Thyroid gland (tissue), 4 donors: ENCODE results near the gene LGALS16. TPM values are rescaled to one million over a fixed set of nuclear protein-coding genes. Genes with fewer than 3 reads are reported as not detected.
"Not testable (repeated sequence)": the region's sequence is repeated elsewhere in the genome, so short reads cannot be mapped to it uniquely, and the experiment has no call there.

Experiments
- DNase-seq, 2 donors: peaks; one replicate each; pipeline ENCODE4 v3.0.0-alpha.2; 2019
- H3K27ac ChIP-seq, 3 donors: fragments of 200-600 bp; sonication (generic); 1 replicate in 2 of 3; 2 replicates in 1 of 3; pipeline ENCODE4 v1.5.1; 2016 to 2019; ENCODE audit warnings: mild to moderate bottlenecking in 1 of 3, moderate library complexity in 1 of 3
- H3K27me3 ChIP-seq: fragments of 200-600 bp; sonication (generic); one replicate; pipeline ENCODE4 v1.5.1; 2019
- H3K36me3 ChIP-seq, 2 donors: fragments of 200-600 bp; sonication (generic); one replicate each; pipeline ENCODE4 v1.5.1; 2016 to 2019
- H3K4me1 ChIP-seq, 2 donors: fragments of 200-600 bp; sonication (generic); one replicate each; pipeline ENCODE4 v1.5.1; 2017 to 2019
- H3K4me3 ChIP-seq, 3 donors: fragments of 200-600 bp; sonication (generic); replicated peaks in 1 of 3; 1 replicate in 2 of 3; 2 replicates in 1 of 3; pipeline ENCODE4 v1.5.1; 2016; ENCODE audit warnings: mild to moderate bottlenecking in 1 of 3
- H3K9me3 ChIP-seq: fragments of 200-600 bp; sonication (generic); one replicate; pipeline ENCODE4 v1.5.1; 2017
- POLR2A ChIP-seq, 2 donors: fragments of 450-650 bp; IDR thresholded peaks; one replicate each; pipeline ENCODE4 v1.6.1; 2017; ENCODE audit warnings: antibody characterized with exemption in 2 of 2, mild to moderate bottlenecking in 2 of 2, moderate library complexity in 1 of 2
- WGBS, 2 donors: methylation state at CpG; one replicate each; pipeline ENCODE4 v1.1.5; 2017; 5-methylcytosine and 5-hydroxymethylcytosine counted together
- intact Hi-C: fragments of 100-400 bp; cut with DNase I; formaldehyde crosslinking; loops from one replicate; pipeline ENCODE4 v1.15.1; 2023
- total RNA-seq, 4 donors: library from RNA; depleted of rRNA; stranded (reverse); fragments of >200 nt; gene quantifications; one replicate each; pipeline ENCODE4 v1.2.3, GENCODE V29; 2016
- TF ChIP-seq, protein P1 (sequence below), 6 experiments: fragments of 200-600 bp in 3 of 6; fragments of 450-650 bp in 3 of 6; sonication (generic) in 3 of 6; IDR thresholded peaks; one replicate each; pipeline ENCODE4 v1.5.1; 2016 to 2019; ENCODE audit warnings: antibody characterized with exemption in 6 of 6, mild to moderate bottlenecking in 2 of 6, inconsistent platforms in 1 of 6, moderate library complexity in 1 of 6

LGALS16 gene
- total RNA-seq, 4 donors from 2014 or later, result not detected

DNA sequence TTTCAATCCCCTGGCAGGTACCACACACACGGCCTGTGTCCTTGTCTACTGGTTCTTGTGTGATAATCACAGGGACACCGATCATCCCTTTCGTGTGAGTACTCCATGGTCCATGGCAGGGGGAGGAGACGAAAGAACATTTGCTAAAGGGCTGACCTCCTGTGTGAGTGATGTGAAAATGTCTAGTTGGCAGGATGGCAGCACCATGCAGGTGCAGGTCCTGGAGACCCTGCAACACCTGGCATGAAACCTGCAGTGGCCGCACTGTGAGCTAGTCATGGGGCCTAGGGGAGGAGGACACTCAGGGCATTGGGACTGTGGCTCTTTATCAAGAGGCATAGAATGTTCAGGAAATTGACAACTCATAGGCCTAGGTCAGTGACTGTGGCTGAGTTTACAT is 25.7 kb downstream of the LGALS16 start:
- no peak overlapping the region for H3K27ac ChIP-seq

DNA sequence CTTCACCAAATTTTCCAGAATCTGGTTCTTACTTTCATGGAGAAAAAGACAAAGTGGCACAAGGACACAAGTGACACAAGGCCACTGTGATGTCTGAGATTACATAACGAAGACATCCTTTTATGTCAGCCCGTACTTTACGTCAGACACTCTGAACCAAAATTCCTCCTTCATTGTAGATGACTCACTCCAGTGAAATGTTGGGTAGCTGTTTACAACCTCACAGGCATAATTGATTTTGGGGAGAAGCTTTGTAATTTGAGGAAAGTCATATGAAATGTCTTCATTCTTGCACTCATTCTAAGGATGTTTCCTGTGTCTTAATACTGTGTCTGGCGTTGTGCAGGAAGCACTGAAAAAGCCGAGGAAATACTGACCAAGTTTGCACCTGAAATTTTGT is 28.6 kb downstream of the LGALS16 start:
- intact Hi-C loops, result no loop called here
- no peak for DNase-seq
- no peak overlapping the region for H3K27ac ChIP-seq
- H3K36me3 ChIP-seq, result no peaks in the 10 kb centered on the region
- no peaks in the 10 kb centered on the region for H3K9me3 ChIP-seq
- TF ChIP-seq, protein P1, sequence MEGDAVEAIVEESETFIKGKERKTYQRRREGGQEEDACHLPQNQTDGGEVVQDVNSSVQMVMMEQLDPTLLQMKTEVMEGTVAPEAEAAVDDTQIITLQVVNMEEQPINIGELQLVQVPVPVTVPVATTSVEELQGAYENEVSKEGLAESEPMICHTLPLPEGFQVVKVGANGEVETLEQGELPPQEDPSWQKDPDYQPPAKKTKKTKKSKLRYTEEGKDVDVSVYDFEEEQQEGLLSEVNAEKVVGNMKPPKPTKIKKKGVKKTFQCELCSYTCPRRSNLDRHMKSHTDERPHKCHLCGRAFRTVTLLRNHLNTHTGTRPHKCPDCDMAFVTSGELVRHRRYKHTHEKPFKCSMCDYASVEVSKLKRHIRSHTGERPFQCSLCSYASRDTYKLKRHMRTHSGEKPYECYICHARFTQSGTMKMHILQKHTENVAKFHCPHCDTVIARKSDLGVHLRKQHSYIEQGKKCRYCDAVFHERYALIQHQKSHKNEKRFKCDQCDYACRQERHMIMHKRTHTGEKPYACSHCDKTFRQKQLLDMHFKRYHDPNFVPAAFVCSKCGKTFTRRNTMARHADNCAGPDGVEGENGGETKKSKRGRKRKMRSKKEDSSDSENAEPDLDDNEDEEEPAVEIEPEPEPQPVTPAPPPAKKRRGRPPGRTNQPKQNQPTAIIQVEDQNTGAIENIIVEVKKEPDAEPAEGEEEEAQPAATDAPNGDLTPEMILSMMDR (IDR thresholded peaks at IDR 0.05), result no peak
- no peak for TF ChIP-seq POLR2A (IDR thresholded peaks at IDR 0.05)
- peaks cover 0 to 2% of the 10 kb centered on the region in 2 donors for H3K4me1 ChIP-seq
- WGBS, 2 donors, result 81 to 84% methylated on average over 5 of the region's 5 CpGs
- H3K27me3 ChIP-seq, result no peaks in the 10 kb centered on the region
- no peak overlapping the region for H3K4me3 ChIP-seq

More for the DNA sequence above, 25.7 kb downstream of the LGALS16 start:
- TF ChIP-seq POLR2A (IDR thresholded peaks at IDR 0.05), result no peak
- TF ChIP-seq, protein P1 (IDR thresholded peaks at IDR 0.05), result no peak
- Histone ChIP-seq H3K27me3 (no peaks in the 10 kb centered on the region), H3K36me3 (no peaks in the 10 kb centered on the region), H3K4me3 (no peak overlapping the region), H3K4me1 (peaks cover 0 to 10% of the 10 kb centered on the region in 2 donors), H3K9me3 (no peaks in the 10 kb centered on the region)
- intact Hi-C loops, result no loop called here
- 91 to 94% methylated on average over 5 of the region's 5 CpGs for WGBS, 2 donors
- DNase-seq, result no peak

DNA sequence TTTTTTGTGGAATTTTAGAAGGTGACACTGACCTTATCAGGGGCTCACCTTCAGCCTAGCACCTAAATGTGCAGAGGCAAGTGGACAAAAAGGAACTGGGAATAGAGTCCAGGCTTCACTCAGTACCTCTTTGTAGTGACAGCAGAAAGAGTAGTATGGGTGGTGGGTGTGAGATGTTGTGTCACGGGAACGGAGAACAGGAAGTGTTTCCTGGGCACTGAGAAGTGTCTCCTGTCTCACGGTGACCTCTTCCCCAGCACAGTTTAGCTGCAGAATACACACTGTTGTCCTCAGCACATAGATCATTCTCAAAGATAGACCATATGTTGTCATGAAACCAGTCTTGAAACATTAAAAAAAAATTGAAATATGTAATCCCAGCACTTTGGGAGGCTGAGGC is 31.0 kb downstream of the LGALS16 start:
- Histone ChIP-seq H3K9me3 (no peaks in the 10 kb centered on the region), H3K4me3 (no peak overlapping the region), H3K36me3 (no peaks in the 10 kb centered on the region), H3K4me1 (no peaks in the 10 kb centered on the region), H3K27ac (no peak overlapping the region), H3K27me3 (no peaks in the 10 kb centered on the region)
- DNase-seq, result no peak
- 67 to 74% methylated on average over 3 of the region's 3 CpGs for WGBS, 2 donors
- intact Hi-C loops, result no loop called here
- TF ChIP-seq, protein P1 (IDR thresholded peaks at IDR 0.05), result no peak
- TF ChIP-seq POLR2A (IDR thresholded peaks at IDR 0.05), result no peak

DNA sequence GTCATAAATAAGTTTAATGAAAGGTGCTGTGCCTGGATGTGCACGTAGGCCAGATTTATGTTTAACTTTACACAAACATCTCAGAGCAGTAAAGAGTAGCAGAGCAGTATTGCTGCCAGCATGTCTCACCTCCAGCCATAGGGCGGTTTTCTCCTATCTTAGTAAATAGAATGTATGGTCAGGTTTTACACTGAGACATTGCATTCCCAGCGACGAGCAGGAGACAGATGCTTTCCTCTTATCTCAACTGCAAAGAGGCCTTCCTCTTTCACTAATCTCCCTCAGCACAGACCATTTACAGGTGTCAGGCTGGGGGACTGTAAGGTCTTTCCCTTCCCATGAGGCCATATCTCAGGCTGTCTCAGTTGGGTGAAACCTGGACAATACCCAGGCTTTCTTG is 32.9 kb downstream of the LGALS16 start:
- not testable (repeated sequence) for H3K9me3 ChIP-seq, H3K36me3 ChIP-seq
- 73 to 80% methylated on average over 4 of the region's 4 CpGs for WGBS, 2 donors

DNA sequence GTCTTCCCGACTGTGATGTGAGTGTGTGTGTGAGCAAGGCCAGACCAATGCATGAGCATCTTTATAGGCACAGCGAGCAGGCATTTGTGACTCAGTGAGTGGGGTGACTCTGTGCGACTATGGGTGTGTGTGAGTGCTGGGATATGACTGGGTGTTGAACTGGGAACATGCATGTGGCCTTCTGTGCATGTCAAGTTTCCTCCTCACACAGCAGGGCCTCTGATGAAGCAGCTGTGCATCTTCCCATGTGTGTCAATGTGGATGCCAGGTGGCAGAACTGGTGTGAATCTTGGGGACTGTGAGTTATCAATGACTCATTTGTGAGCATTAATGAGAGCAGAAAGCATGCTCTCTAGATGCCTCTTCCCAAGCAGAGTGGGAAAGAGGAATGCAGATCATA is 36.5 kb downstream of the LGALS16 start:
- no peak for TF ChIP-seq POLR2A (IDR thresholded peaks at IDR 0.05)
- TF ChIP-seq, protein P1 (IDR thresholded peaks at IDR 0.05), result no peak
- Histone ChIP-seq H3K4me3 (no peak overlapping the region), H3K27ac (no peak overlapping the region), H3K4me1 (no peaks in the 10 kb centered on the region), H3K27me3 (no peaks in the 10 kb centered on the region), H3K9me3 (no peaks in the 10 kb centered on the region), H3K36me3 (no peaks in the 10 kb centered on the region)
- WGBS, 2 donors, result 74 to 90% methylated on average over 3 of the region's 3 CpGs
- DNase-seq, result no peak
- intact Hi-C loops, result no loop called here

More for the DNA sequence above, 32.9 kb downstream of the LGALS16 start:
- H3K27ac ChIP-seq, DNase-seq, H3K4me3 ChIP-seq, H3K4me1 ChIP-seq, H3K27me3 ChIP-seq, intact Hi-C loops: not testable (repeated sequence)

DNA sequence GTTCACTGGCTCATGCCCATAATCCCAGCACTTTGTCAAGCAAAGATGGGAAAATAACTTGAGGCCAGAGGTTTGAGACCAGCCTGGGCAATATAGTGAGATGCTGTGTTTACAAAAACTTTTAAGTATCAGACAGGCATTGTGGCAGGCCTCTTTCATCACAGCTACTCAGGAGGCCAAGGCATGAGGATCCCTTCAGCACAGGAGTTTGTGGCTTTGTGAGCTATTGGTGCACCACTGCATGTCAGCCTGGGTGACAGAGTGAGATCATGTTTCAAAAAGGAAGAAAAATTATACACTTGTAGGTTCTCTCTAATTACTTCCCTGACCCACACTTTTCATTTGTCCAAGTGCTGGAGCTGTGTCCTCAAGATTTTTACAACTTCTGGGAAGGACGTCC is 37.1 kb downstream of the LGALS16 start:
- Histone ChIP-seq H3K4me1 (no peaks in the 10 kb centered on the region), H3K9me3 (no peaks in the 10 kb centered on the region), H3K27ac (no peak overlapping the region), H3K36me3 (no peaks in the 10 kb centered on the region), H3K4me3 (no peak overlapping the region), H3K27me3 (no peaks in the 10 kb centered on the region)
- no peak for TF ChIP-seq POLR2A (IDR thresholded peaks at IDR 0.05)
- TF ChIP-seq, protein P1 (IDR thresholded peaks at IDR 0.05), result no peak
- 75 to 76% methylated on average over 1 of the region's 1 CpG for WGBS, 2 donors
- intact Hi-C loops, result no loop called here
- no peak for DNase-seq
